ENCODE measurements around the gene ID2.

ID2 gene

GRCh38 chr2:8648441-8649213, 33.2 kb upstream of the ID2 start:
- no peak for DNase-seq (ENCODE audit: low read depth in 3 of 3)

GRCh38 chr2:8649718-8650117, 32.1 kb upstream of the ID2 start:
- DNase-seq (ENCODE audit: low read depth in 3 of 3) = no peak

GRCh38 chr2:8650256-8650655, 31.6 kb upstream of the ID2 start:
- DNase-seq (ENCODE audit: low read depth in 3 of 3) = no peak

- DNase-seq (ENCODE audit: low read depth in 3 of 3) = no peak
These were observed 29.0 kb upstream of the ID2 start for GRCh38 chr2:8652774-8653426.

- no peak for DNase-seq (ENCODE audit: low read depth in 3 of 3)
These were observed 28.4 kb upstream of the ID2 start for GRCh38 chr2:8653485-8653884.

- no peak for DNase-seq (ENCODE audit: low read depth in 3 of 3)
These were observed 27.8 kb upstream of the ID2 start for GRCh38 chr2:8654041-8654440.

GRCh38 chr2:8654483-8654882, 27.4 kb upstream of the ID2 start:
- DNase-seq (ENCODE audit: low read depth in 3 of 3) = no peak

GRCh38 chr2:8656160-8656641, 25.7 kb upstream of the ID2 start:
- DNase-seq (ENCODE audit: low read depth in 3 of 3) = no peak

GRCh38 chr2:8656811-8657210, 25.0 kb upstream of the ID2 start:
- DNase-seq (ENCODE audit: low read depth in 3 of 3) = no peak

- no peak for DNase-seq (ENCODE audit: low read depth in 3 of 3)
These were observed 24.3 kb upstream of the ID2 start for GRCh38 chr2:8657423-8658062.

GRCh38 chr2:8658064-8658862, 23.6 kb upstream of the ID2 start:
- DNase-seq (ENCODE audit: low read depth in 3 of 3) = no peak

GRCh38 chr2:8659092-8659734, 22.6 kb upstream of the ID2 start:
- no peak for DNase-seq (ENCODE audit: low read depth in 3 of 3)

GRCh38 chr2:8659735-8660492, 21.9 kb upstream of the ID2 start:
- DNase-seq (ENCODE audit: low read depth in 3 of 3) = no peak

GRCh38 chr2:8661235-8661634, 20.6 kb upstream of the ID2 start:
- no peak for DNase-seq (ENCODE audit: low read depth in 3 of 3)

GRCh38 chr2:8661736-8662135, 20.1 kb upstream of the ID2 start:
- no peak for DNase-seq (ENCODE audit: low read depth in 3 of 3)

GRCh38 chr2:8662239-8662879, 19.5 kb upstream of the ID2 start:
- DNase-seq (ENCODE audit: low read depth in 3 of 3) = no peak

- DNase-seq (ENCODE audit: low read depth in 3 of 3) = no peak
These were observed 17.9 kb upstream of the ID2 start for GRCh38 chr2:8663997-8664396.

GRCh38 chr2:8666581-8666980, 15.3 kb upstream of the ID2 start:
- DNase-seq (ENCODE audit: low read depth in 3 of 3) = no peak

GRCh38 chr2:8667896-8668512, 13.9 kb upstream of the ID2 start:
- no peak for DNase-seq (ENCODE audit: low read depth in 3 of 3)
